Astrocyte of the cerebellum (primary cell): ENCODE measurements around the gene MINDY1.

Experiments
- DNase-seq: peaks from one replicate; pipeline ENCODE4 v3.0.0-alpha.2; 2011; ENCODE audit warnings: low read depth
- H3K4me3 ChIP-seq: 2 replicates; pipeline ENCODE4 v1.5.1; 2011; ENCODE audit warnings: mild to moderate bottlenecking, low read depth, low read length, moderate library complexity
- in situ Hi-C: cut with HindIII; loops from 2 replicates; pipeline ENCODE4 v1.10.0; 2017; ENCODE audit warnings: low sequenced_read_pairs
- TF ChIP-seq, protein P1 (sequence below): IDR thresholded peaks from 2 replicates; pipeline ENCODE4 v1.5.1; 2012; ENCODE audit warnings: low read length, low read depth, moderate library complexity, mild to moderate bottlenecking; ENCODE audit errors: missing control alignments

The MINDY1 gene

DNA sequence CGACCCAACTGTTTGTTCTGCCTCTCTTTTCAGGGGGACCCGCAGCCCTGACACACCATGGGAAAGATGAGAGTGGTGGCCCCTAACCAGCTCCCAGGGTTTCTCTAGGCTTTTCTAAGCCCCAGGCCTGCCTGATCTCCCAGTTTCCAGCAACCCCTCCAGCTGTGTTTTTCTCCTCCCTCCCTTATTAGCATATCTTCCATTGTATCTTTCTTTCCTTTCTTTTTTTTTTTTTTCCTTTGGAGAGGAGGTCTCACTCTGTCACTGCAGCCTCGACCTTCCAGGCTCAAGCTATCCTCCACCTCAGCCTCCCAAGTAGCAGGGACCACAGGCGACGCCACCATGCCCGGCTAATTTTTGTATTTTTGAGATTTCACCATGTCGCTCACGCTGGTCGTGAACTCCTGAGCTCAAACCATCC is 30.3 kb downstream of the MINDY1 start:
- no peak for DNase-seq
- in situ Hi-C loops, result no loop called here
- no peak overlapping the region for H3K4me3 ChIP-seq
- TF ChIP-seq, protein P1, sequence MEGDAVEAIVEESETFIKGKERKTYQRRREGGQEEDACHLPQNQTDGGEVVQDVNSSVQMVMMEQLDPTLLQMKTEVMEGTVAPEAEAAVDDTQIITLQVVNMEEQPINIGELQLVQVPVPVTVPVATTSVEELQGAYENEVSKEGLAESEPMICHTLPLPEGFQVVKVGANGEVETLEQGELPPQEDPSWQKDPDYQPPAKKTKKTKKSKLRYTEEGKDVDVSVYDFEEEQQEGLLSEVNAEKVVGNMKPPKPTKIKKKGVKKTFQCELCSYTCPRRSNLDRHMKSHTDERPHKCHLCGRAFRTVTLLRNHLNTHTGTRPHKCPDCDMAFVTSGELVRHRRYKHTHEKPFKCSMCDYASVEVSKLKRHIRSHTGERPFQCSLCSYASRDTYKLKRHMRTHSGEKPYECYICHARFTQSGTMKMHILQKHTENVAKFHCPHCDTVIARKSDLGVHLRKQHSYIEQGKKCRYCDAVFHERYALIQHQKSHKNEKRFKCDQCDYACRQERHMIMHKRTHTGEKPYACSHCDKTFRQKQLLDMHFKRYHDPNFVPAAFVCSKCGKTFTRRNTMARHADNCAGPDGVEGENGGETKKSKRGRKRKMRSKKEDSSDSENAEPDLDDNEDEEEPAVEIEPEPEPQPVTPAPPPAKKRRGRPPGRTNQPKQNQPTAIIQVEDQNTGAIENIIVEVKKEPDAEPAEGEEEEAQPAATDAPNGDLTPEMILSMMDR, result no peak

DNA sequence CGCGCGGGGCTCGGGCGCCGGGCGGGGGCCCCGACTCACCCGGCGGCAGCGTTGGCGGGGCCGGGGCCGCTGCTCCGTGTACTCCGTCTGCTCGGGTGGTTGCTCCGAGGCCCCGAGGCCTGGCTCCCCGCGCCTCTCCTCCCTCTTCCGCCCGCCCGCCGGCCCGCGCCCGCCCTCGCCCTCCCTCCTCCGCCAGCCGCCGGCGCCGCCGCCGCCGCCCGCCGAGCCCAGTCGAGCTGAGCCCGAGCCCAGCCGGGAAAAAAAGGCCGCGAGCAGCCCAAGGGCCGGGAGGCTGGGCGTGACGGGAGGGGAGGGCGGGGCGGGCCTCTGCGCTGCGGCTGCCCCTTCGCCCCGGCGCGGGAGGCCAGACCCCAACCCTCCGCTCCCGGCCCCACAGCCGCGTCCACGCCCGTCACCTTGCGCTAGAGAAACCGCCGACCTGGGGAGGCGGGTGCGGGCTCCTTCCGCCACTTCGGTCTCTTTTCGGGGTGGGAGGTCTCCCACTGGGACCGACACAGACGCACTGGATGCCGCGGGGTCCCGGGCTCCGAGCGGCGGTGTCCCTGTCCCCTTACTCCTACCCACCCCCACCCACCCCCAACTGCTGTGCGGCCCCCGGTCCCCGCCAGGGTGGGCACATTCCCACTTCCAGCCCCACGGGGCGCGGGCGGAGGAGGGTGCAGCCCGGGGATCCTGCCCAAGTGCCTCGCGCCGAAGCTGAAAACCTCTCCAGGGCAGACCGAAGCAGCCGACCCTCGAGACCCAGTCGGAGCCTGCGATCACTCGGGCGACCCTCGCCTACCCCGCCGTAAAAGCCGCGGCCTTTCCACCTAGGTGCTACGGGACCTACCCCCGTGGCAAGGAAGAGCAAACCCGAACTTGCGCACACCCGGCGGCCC is 31.9 kb downstream of the MINDY1 start, which contains the start of gene CERS2:
TSS of gene CERS2 (minus strand) at position 256 of the 899 bp plus-strand sequence. CDS start 5,745 bp downstream, outside the sequence.
- DNase-seq, result peak; percentile 55
- TF ChIP-seq, protein P1, result no peak
- H3K4me3 ChIP-seq, result peak within 1 kb of the TSS; percentile 80
- in situ Hi-C loops, result no loop called here

DNA sequence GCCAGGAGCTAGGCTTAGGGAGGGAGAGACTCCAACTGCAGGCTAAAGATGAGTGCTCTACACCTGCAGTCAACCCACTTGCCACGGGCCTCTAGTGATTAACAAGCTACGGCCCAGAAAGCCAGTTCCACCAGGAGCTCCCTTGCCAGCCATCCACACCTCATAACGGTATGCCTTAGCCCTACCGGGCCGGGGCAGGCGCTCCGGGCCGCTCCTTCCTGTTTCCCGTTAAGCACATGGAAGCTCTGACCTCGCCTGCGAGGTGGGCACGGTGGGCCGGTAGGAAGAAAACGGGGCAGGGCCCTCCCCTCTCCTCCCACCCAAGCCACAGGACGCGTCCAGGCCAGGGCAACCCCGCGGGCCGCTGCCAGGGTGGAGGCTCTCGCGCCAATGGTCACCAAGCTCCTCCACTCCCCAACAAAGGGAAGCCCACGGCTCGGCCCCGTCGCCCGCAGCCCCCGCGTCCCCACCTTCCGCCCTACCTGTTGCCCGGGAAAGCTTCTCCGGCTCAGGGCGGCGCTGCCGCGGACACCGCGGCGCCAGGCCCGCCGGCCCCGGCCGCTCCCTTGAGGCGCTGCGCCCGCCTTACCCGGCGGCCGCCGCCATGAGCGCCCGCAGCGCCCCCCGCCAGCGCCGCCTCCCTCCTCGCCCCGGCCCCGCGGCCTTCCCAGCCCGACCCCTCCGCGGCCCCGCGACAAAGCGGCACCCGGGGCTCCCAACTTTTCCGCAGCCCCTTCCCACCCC is 32.7 kb downstream of the MINDY1 start:
- TF ChIP-seq, protein P1, result no peak
- peak overlapping the region; percentile 80 for H3K4me3 ChIP-seq
- DNase-seq, result no peak
- in situ Hi-C loops, result no loop called here

DNA sequence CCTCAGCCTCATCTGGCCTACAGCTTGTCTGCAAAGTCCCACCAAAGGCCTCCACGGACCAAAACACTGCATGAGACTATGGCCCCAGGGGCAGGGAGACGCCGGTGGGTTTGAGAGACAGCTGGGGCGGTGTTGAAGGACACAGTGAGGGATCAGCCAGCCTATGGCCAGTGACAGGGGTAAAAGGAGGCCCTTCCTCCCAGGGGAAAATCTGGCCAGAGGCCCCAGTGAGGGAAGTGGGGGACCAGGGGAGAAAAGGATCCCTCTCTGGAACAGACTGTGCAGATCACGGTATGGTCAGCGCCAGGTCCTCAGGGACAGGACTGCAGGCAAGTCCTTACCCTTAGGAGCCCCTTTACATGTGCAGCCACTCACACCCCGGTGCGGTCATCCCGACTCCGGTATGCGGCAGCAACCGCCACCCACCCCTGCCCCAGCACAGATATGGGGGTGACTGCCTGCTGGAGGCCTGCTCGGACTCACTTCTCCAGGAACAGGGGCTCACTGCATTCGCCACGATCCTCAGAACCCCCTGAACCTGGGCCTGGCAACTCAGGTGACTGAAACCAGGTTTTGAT is 33.4 kb downstream of the MINDY1 start:
- no peak for DNase-seq
- in situ Hi-C loops, result no loop called here
- TF ChIP-seq, protein P1, result no peak
- H3K4me3 ChIP-seq, result peak overlapping the region; percentile 80

DNA sequence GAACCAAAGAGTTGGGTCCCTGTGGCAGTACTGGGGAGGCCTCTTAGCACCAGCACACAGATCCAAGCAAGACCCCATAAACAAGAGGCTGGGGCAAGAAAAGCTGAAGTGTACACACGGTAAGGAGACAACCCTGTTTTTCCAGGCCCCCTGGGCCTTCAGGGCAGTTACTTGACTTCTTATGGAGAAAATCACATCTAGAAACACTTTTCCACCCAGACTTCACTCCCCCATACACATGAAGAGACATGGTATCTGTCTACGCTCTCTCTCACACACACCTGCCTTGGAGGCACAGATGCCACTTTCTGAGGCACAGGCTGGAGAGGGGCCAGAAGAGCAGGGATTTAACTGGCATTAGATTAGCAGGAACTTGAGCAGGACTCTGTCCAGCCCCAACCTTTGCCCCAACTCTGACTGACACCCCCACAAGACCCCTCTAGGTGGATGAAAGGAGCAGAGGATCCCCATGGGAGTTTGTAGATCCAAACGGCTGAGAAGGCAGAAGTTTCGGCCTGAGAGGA is 34.2 kb downstream of the MINDY1 start:
- in situ Hi-C loops, result no loop called here

More for the DNA sequence above, 34.2 kb downstream of the MINDY1 start:
- TF ChIP-seq, protein P1, result no peak
- DNase-seq, result no peak
- H3K4me3 ChIP-seq, result peak overlapping the region; percentile 80
